GM12892 (cell line): ENCODE measurements around the gene FFAR2.
"Not testable (repeated sequence)": the region's sequence is repeated elsewhere in the genome, so short reads cannot be mapped to it uniquely, and the experiment has no call there.

Source experiments
- DNase-seq: peaks from one replicate; pipeline ENCODE4 v3.0.0; 2011; ENCODE audit not compliant: insufficient read length
- FAIRE-seq: peaks from 2 replicates; lab custom pipeline; 2011; peaks lifted over from hg19 to GRCh38; lab: Jason Lieb, UNC
- POLR2A ChIP-seq: IDR thresholded peaks from 2 replicates; pipeline ENCODE4 v1.6.1; 2011; ENCODE audit warnings: low read depth, low read length, control low read depth
- POLR2AphosphoS5 ChIP-seq: IDR thresholded peaks from 2 replicates; pipeline ENCODE4 v1.6.1; 2011; ENCODE audit warnings: low read depth, low read length, control low read depth
- TAF1 ChIP-seq: IDR thresholded peaks from 2 replicates; pipeline ENCODE4 v1.6.1; 2011; ENCODE audit warnings: low read depth, mild to moderate bottlenecking, control low read depth, low read length, borderline replicate concordance

The FFAR2 gene

DNA sequence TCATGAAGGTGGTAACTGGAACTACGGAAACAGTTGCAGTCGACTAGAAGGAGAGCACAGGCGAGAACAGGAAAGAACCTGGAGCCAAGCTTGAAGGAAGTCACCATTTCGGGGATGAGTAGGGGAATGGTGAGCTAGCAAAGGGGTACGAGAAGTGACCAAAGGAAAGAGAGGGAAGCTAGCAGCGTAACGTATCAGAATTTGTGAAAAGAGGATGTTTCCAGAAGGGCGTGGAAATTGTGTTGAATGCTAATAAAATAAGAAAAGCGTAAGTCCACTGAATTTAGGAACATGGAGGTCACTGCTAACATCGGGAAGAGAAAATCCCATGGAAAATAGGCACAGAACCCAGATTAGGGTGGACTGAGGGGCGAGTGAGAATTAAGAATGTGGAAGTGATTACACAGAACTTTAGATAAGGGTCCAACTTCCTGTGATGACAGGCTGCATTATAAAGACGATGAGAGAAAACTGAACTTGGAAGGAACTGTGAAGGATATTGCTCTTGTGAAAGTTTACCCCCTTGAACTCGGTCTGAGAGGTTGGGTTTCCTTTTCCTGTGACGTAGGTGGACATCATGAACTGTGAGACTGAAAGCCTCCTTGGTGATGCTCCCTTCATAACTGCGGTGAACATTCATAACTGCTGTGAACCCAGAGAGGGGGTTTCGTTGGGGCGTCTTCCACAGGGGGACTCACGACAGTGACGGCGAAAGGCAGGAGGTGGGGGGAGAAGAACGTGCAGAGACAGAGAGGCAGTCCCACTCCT lies 2.0 kb upstream of the FFAR2 start:
- FAIRE-seq (no peak), DNase-seq (no peak)
- TF ChIP-seq TAF1 (no peak), POLR2A (no peak), POLR2AphosphoS5 (no peak)

GRCh38 chr19:35449359-35450043 lies 1.4 kb downstream of the FFAR2 start:
- FAIRE-seq (no peak), DNase-seq (no peak)
- no peak for TF ChIP-seq POLR2AphosphoS5
- TF ChIP-seq POLR2A: no peak
- no peak for TF ChIP-seq TAF1

GRCh38 chr19:35451338-35452096 lies 3.5 kb downstream of the FFAR2 start:
- DNase-seq: no peak
- TF ChIP-seq TAF1 (no peak), POLR2A (no peak), POLR2AphosphoS5 (no peak)

GRCh38 chr19:35454663-35455062 lies 6.6 kb downstream of the FFAR2 start:
- TF ChIP-seq POLR2AphosphoS5: no peak
- no peak for TF ChIP-seq POLR2A
- no peak for TF ChIP-seq TAF1
- DNase-seq (no peak), FAIRE-seq (no peak)

More at GRCh38 chr19:35451338-35452096, 3.5 kb downstream of the FFAR2 start:
- peak; percentile 90 for FAIRE-seq

- FAIRE-seq (no peak), DNase-seq (no peak)
- TF ChIP-seq TAF1 (no peak), POLR2AphosphoS5 (no peak), POLR2A (no peak)
Observed at GRCh38 chr19:35455616-35456201, 7.7 kb downstream of the FFAR2 start.

DNA sequence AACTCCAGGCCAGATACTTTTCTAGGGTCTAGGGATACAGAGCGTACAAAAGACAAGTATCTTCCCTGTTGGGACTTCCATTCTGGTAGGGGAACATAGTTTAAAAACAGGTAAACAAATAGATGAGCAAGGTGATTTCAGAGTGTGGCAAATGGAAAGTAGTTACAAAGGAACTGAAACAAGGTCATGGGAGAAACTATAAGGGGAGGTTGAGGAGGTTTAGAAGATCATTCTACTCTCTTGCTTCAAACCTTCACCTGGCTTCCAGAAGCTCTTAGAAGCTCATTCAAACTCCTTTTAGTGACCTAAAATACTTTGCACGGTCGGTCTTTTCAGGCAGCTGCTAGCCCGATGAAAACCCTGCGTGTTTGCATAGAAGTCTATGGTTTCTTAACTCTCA lies 9.1 kb downstream of the FFAR2 start:
- no peak for DNase-seq
- TF ChIP-seq TAF1 (no peak), POLR2AphosphoS5 (no peak), POLR2A (no peak)
- peak; percentile 60 for FAIRE-seq

DNA sequence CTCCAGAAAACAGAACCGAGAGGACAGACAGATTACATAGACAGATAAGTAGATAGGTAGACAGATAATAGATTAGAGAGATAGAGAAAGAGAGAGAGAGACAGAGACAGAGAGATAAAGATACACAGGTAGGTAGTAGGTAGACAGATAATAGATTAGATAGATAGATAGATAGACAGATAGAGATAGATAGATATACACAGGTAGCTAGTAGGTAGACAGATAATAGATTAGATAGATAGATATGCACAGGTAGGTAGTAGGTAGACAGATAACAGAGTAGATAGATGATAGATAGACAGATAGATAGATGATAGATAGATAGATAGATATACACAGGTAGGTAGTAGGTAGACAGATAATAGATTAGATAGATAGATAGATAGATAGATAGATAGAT lies 10.1 kb downstream of the FFAR2 start:
- no peak for DNase-seq
- FAIRE-seq: no peak
- TF ChIP-seq POLR2A: no peak
- no peak for TF ChIP-seq POLR2AphosphoS5
- TF ChIP-seq TAF1: no peak

DNA sequence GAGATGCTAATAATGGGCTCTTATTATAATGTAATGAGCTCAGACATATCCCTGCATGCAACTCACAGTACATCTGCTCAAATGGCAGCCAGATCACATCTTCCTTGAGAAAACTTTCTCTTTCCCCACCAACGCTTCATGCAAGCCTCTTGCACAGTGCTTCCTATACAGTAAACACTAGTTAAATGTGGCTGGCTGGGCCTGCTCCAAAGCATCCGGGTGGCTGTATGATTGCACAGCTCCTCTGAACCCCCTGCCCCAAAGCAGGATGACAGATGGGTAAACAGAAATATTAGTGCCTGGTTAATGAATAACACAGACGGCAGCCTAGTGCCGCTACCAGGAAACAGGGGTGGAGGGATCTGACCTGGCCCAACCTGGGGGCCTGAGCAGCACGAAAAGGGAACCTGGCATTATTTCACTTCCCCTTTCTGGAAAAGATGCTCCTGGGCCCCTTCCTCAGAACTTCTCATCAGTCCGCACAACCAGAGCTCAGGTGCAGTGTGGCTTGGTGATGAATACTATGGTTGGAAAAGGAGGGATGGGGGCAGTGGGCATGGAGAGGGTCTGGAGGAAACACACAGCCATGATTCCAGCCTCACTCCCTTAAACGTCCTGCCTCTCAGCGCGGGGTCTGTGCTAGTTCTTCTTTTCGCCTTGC lies 10.8 kb downstream of the FFAR2 start:
- FAIRE-seq (peak; percentile 85), DNase-seq (no peak)
- TF ChIP-seq POLR2AphosphoS5 (no peak), POLR2A (no peak), TAF1 (no peak)

- DNase-seq: no peak
- peak; percentile 33 for FAIRE-seq
- TF ChIP-seq TAF1 (no peak), POLR2A (no peak), POLR2AphosphoS5 (no peak)
Observed at GRCh38 chr19:35459414-35460082, 11.5 kb downstream of the FFAR2 start.

DNA sequence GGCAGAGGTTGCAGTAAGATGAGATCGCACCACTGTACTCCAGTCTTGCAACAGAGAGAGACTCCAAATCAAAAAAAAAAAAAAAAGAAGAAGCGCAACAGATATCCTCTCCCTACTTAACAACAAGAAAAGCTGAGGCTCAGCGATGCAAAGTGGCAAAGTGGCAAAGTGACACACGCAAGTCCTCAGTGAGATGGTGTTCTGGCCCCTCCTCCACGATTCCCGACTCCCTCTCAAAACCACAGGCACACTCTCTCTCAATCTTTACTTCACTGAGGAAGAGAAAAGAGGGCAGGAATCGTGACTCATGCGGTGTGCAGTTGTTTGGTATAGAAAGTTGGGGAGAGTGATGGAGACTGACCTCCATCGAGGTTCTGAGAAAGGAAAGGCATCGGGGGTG lies 12.6 kb downstream of the FFAR2 start:
- DNase-seq: no peak
- TF ChIP-seq POLR2AphosphoS5: no peak
- no peak for TF ChIP-seq POLR2A
- TF ChIP-seq TAF1: no peak
- FAIRE-seq: no peak

GRCh38 chr19:35461060-35461459 lies 13.0 kb downstream of the FFAR2 start:
- DNase-seq (no peak), FAIRE-seq (peak; percentile 30)
- TF ChIP-seq POLR2AphosphoS5 (no peak), TAF1 (no peak), POLR2A (no peak)

DNA sequence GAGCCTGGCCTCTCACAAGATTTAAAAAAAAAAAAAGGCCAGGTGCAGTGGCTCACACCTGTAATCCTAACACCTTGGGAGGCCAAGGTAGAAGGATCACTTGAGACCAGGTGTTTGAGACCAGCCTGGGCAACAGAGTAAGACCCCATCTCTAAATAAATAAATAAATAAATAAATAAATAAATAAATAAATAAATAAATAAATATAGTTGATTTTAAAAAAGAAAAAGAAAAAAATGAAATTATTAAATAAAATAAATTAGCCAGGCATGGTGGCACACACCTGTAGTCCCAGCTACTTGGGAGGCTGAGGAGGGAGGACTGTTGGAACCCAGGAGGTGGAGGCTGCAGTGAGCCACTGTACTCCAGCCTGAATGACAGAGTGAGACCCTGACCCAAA lies 13.7 kb downstream of the FFAR2 start:
- FAIRE-seq, DNase-seq: not testable (repeated sequence)
